Astrocyte of the cerebellum (primary cell): ENCODE measurements around the gene EVPL.

Experiments used
- DNase-seq: peaks from one replicate; pipeline ENCODE4 v3.0.0-alpha.2; 2011; ENCODE audit warnings: low read depth
- H3K4me3 ChIP-seq: 2 replicates; pipeline ENCODE4 v1.5.1; 2011; ENCODE audit warnings: mild to moderate bottlenecking, low read depth, low read length, moderate library complexity
- in situ Hi-C: cut with HindIII; loops from 2 replicates; pipeline ENCODE4 v1.10.0; 2017; ENCODE audit warnings: low sequenced_read_pairs
- TF ChIP-seq, protein P1 (sequence below): IDR thresholded peaks from 2 replicates; pipeline ENCODE4 v1.5.1; 2012; ENCODE audit warnings: low read length, low read depth, moderate library complexity, mild to moderate bottlenecking; ENCODE audit errors: missing control alignments

Gene EVPL

DNA sequence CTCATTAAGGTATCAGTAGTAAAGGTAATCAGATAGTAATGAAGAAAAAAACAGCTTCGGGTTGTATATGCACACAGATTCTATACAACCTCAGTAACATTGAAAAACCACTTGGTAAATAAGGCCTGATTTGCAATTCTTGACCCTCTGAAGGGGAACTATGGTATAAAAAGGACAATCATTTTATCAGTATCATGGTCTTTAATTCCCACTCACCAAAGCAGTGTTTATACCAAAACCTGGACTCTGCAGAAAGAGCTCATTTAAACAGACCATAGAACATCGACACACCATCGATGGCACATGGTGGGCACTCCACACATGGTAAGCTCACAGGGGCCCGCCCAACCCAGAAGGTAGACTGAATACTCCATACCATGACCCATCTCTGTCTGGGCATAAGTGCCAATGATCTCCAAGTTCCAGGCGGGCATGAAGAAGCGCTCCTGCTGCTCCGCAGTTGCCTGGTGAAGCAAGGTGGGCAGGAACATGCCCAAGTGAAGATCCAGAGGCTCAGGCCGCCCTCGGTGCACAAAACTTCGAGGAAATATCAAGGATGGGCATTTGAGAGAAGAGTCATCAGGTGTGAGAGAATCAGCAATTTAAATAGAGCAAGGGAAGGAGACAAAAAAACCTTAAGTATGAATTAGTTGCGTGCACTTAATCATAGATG is 67.1 kb downstream of the EVPL start:
- TF ChIP-seq, protein P1, sequence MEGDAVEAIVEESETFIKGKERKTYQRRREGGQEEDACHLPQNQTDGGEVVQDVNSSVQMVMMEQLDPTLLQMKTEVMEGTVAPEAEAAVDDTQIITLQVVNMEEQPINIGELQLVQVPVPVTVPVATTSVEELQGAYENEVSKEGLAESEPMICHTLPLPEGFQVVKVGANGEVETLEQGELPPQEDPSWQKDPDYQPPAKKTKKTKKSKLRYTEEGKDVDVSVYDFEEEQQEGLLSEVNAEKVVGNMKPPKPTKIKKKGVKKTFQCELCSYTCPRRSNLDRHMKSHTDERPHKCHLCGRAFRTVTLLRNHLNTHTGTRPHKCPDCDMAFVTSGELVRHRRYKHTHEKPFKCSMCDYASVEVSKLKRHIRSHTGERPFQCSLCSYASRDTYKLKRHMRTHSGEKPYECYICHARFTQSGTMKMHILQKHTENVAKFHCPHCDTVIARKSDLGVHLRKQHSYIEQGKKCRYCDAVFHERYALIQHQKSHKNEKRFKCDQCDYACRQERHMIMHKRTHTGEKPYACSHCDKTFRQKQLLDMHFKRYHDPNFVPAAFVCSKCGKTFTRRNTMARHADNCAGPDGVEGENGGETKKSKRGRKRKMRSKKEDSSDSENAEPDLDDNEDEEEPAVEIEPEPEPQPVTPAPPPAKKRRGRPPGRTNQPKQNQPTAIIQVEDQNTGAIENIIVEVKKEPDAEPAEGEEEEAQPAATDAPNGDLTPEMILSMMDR: no peak
- DNase-seq: no peak
- no peak overlapping the region for H3K4me3 ChIP-seq
- in situ Hi-C loops: no loop called here

DNA sequence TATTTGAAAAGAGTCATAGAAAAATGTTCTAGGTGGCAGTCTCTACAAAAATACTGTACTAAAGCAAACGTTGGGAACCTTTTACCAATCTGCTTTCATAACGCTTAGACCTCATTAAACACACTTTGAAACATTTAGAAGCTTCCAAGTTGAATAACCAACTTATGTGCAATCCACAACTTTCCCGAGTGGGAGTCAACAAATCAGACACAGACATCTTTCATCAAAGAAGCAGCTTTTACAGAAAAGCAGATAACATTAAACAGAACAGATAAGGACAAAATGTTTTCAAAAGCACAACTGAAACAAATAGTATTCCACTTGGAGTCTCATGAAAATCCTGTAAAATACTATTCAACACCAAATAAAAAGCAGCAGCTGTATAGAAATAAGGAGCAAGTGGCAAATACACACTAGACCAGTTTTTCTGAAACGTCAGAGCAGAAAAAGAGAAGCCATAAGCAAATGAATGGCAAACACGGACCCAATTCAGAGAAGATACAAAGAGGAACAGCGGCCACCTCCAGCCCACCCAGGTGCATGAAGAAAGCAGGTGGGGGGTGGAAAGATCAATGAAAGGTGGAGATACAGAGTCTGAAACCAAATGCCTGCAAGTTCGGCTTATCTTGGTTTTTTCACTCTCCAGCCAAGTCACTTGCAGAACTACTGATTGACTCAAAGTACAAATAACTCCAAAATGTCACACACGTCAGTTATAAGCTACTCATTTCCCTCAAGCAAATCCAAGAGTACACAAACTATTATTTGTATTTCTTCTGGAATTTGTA is 67.9 kb downstream of the EVPL start:
- TF ChIP-seq, protein P1: no peak
- no peak for DNase-seq
- in situ Hi-C loops: no loop called here
- H3K4me3 ChIP-seq: no peak overlapping the region
